HCT116 (cell line): ENCODE measurements around the gene SETD2. TPM values are rescaled to one million over a fixed set of nuclear protein-coding genes. Genes with fewer than 3 reads are reported as not detected.
"Not testable (repeated sequence)": the region's sequence is repeated elsewhere in the genome, so short reads cannot be mapped to it uniquely, and the experiment has no call there.

ENCODE experiments used
- ATAC-seq: fragments of 200-7000 bp; cut with Tn5 transposase; 2 replicates; pipeline ENCODE4 v1.9.1; 2020; ENCODE audit warnings: mild to moderate bottlenecking, moderate library complexity
- BruUV-seq: library from RNA; stranded (reverse); fragments of 400-500 nt; replicated peaks from 2 replicates; lab custom pipeline; 2021; lab: Mats Ljungman, UMichigan
- CTCF ChIA-PET: fragments of 300-600 bp; sonication (Branson Sonifier 250); formaldehyde crosslinking; loops from one replicate; lab custom pipeline; 2021; ENCODE audit warnings: antibody characterized with exemption; lab: Charles Lee
- POLR2A ChIA-PET: fragments of 300-600, 350-600 bp; sonication (Branson Sonifier 250); formaldehyde crosslinking; loops from one replicate; lab custom pipeline; 2021; ENCODE audit warnings: antibody characterized with exemption; lab: Charles Lee
- RAD21 ChIA-PET, 2 experiments: fragments of 300-600 bp; sonication (Branson Sonifier 250); formaldehyde crosslinking; loops; one replicate each; lab custom pipeline; 2023; ENCODE audit warnings: low total read pairs in 2 of 2; ENCODE audit not compliant: uncharacterized antibody in 2 of 2, unreplicated experiment in 2 of 2, low non-redundant PET in 1 of 2; lab: Charles Lee
- DNase-seq: peaks from one replicate; pipeline ENCODE4 v3.0.0-alpha.2; 2010; ENCODE audit warnings: low read depth, low spot score
- H2AFZ ChIP-seq: fragments of 200-600 bp; shearing (Covaris generic), sonication (generic); 2 replicates; pipeline ENCODE4 v1.6.1; 2017; ENCODE audit warnings: low read depth, mixed run types, mixed read lengths, antibody characterized with exemption, low read length; ENCODE audit not compliant: poor library complexity, severe bottlenecking
- H3K27ac ChIP-seq: 2 replicates; pipeline ENCODE4 v1.5.1; 2012; ENCODE audit warnings: low read depth, low read length
- H3K27me3 ChIP-seq: fragments of 200-600 bp; sonication (generic); 2 replicates; pipeline ENCODE4 v1.6.1; 2016; ENCODE audit warnings: mixed run types, low read length, mixed read lengths; ENCODE audit not compliant: insufficient read depth
- H3K36me3 ChIP-seq, 2 experiments: fragments of 200-500 bp in 1 of 2; fragments of 200-600 bp in 1 of 2; sonication (Bioruptor generic) in 1 of 2; sonication (generic) in 1 of 2; 2 replicates each; pipeline versions ENCODE4 v1.5.1 to v1.6.1; 2014 to 2016; ENCODE audit warnings: low read length in 2 of 2, inconsistent platforms in 1 of 2, mixed read lengths in 1 of 2, mixed run types in 1 of 2; ENCODE audit not compliant: insufficient read depth in 2 of 2, control insufficient read depth in 1 of 2
- H3K4me1 ChIP-seq, 2 experiments: fragments of 200-600 bp in 1 of 2; sonication (generic) in 1 of 2; 2 replicates each; pipeline versions ENCODE4 v1.5.1 to v1.6.1; 2012 to 2017; ENCODE audit warnings: low read length in 2 of 2, inconsistent platforms in 1 of 2, mild to moderate bottlenecking in 1 of 2, mixed read lengths in 1 of 2, mixed run types in 1 of 2, moderate library complexity in 1 of 2; ENCODE audit not compliant: insufficient read depth in 2 of 2, control insufficient read depth in 1 of 2
- H3K4me2 ChIP-seq: fragments of 200-600 bp; sonication (generic); 2 replicates; pipeline ENCODE4 v1.6.1; 2017; ENCODE audit warnings: mixed run types, low read length, mixed read lengths
- H3K4me3 ChIP-seq, 2 experiments: fragments of 200-600 bp in 1 of 2; sonication (generic) in 1 of 2; replicated peaks in 1 of 2; 2 replicates each; pipeline ENCODE4 v1.5.1; 2011 to 2016; ENCODE audit warnings: low read length in 2 of 2, control low read depth in 1 of 2, low read depth in 1 of 2, mild to moderate bottlenecking in 1 of 2, mixed read lengths in 1 of 2, mixed run types in 1 of 2
- H3K79me2 ChIP-seq: fragments of 200-600 bp; sonication (generic); 2 replicates; pipeline ENCODE4 v1.6.1; 2017; ENCODE audit warnings: mild to moderate bottlenecking, mixed run types, low read length, moderate library complexity, mixed read lengths; ENCODE audit not compliant: insufficient read depth
- H3K9ac ChIP-seq: fragments of 200-600 bp; sonication (generic); 2 replicates; pipeline ENCODE4 v1.6.1; 2016; ENCODE audit warnings: low read length, mixed read lengths
- H3K9me2 ChIP-seq: fragments of 200-600 bp; sonication (generic), shearing (Covaris generic); 2 replicates; pipeline ENCODE4 v1.6.1; 2017; ENCODE audit warnings: mixed run types, mild to moderate bottlenecking, moderate library complexity; ENCODE audit not compliant: insufficient read depth
- H3K9me3 ChIP-seq, 2 experiments: fragments of 200-500 bp in 1 of 2; fragments of 200-600 bp in 1 of 2; sonication (Bioruptor generic) in 1 of 2; sonication (generic) in 1 of 2; 2 replicates each; pipeline ENCODE4 v1.6.1; 2014 to 2017; ENCODE audit warnings: low read length in 2 of 2, mixed read lengths in 2 of 2, inconsistent platforms in 1 of 2, low read depth in 1 of 2, mild to moderate bottlenecking in 1 of 2, mixed run types in 1 of 2, moderate library complexity in 1 of 2; ENCODE audit not compliant: control insufficient read depth in 1 of 2, insufficient read depth in 1 of 2
- H4K20me1 ChIP-seq: fragments of 200-600 bp; sonication (generic), shearing (Covaris generic); 2 replicates; pipeline ENCODE4 v1.6.1; 2017; ENCODE audit warnings: mixed run types, mild to moderate bottlenecking, moderate library complexity; ENCODE audit not compliant: insufficient read depth
- intact Hi-C: fragments of 100-400 bp; cut with micrococcal nuclease; formaldehyde crosslinking; loops from 2 replicates; pipeline ENCODE4 v1.10.0; 2022
- total RNA-seq: library from RNA; stranded (reverse); gene quantifications from one replicate; pipeline ENCODE4 v1.2.1, GENCODE V29; 2021; ENCODE audit not compliant: unreplicated experiment

Gene SETD2
- total RNA-seq, 1 experiment from 2014 or later = 33.0 TPM

GRCh38 chr3:47142536-47142935 is 21.4 kb downstream of the SETD2 start:
- Histone ChIP-seq H3K4me1 (peaks cover 10 to 17% of the 10 kb centered on the region in 2 experiments; a peak in 3 of 4 replicates), H3K79me2 (peaks cover 88% of the 10 kb centered on the region)
- ATAC-seq, CTCF ChIA-PET, H4K20me1 ChIP-seq, H3K27ac ChIP-seq, H3K27me3 ChIP-seq, DNase-seq, RAD21 ChIA-PET, H2AFZ ChIP-seq, H3K4me3 ChIP-seq, intact Hi-C loops, POLR2A ChIA-PET, H3K9ac ChIP-seq, H3K9me3 ChIP-seq, BruUV-seq, H3K4me2 ChIP-seq, H3K36me3 ChIP-seq, H3K9me2 ChIP-seq: not testable (repeated sequence)

GRCh38 chr3:47140973-47141461 is 22.9 kb downstream of the SETD2 start:
- H2AFZ ChIP-seq, H4K20me1 ChIP-seq, CTCF ChIA-PET, intact Hi-C loops, H3K36me3 ChIP-seq, H3K9me2 ChIP-seq, POLR2A ChIA-PET, H3K4me3 ChIP-seq, H3K27ac ChIP-seq, DNase-seq, H3K9me3 ChIP-seq, H3K27me3 ChIP-seq, BruUV-seq, H3K9ac ChIP-seq: not testable (repeated sequence)
- RAD21 ChIA-PET = interaction anchor here in 1 of 2 experiments (0.7 kb wide), 1 partner anchor 111 kb away, joined by 4 read pairs; no protein-coding TSS in a partner anchor
- ATAC-seq = peak; percentile 38; the same call in 1 of the 2 replicates
- Histone ChIP-seq H3K79me2 (peaks cover 89% of the 10 kb centered on the region), H3K4me1 (peaks cover 10 to 17% of the 10 kb centered on the region in 2 experiments; a peak in 3 of 4 replicates), H3K4me2 (peak overlapping the region; percentile 32)

DNA sequence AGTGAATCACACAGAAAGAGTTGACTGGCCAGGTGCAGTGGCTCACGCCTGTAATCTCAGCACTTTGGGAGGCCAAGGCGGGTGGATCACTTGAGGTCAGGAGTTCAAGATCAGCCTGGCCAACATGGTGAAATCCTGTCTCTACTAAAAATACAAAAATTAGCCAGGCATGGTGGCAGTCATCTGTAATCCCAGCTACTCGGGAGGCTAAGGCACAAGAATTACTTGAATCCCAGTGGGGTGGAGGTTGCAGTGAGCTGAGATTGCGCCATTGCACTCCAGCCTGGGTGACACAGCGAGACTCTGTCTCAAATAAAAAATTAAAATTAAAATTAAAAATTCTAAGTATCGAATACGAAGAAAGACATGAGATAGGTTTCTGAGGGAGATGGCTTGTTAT is 23.4 kb downstream of the SETD2 start:
- H3K27me3 ChIP-seq, H4K20me1 ChIP-seq, CTCF ChIA-PET, H3K4me3 ChIP-seq, H3K27ac ChIP-seq, H3K36me3 ChIP-seq, H3K9me3 ChIP-seq, ATAC-seq, H3K9ac ChIP-seq, DNase-seq, intact Hi-C loops, POLR2A ChIA-PET, H3K9me2 ChIP-seq, BruUV-seq, H2AFZ ChIP-seq: not testable (repeated sequence)
- Histone ChIP-seq H3K79me2 (peaks cover 89% of the 10 kb centered on the region), H3K4me1 (peaks cover 10 to 17% of the 10 kb centered on the region in 2 experiments; a peak in 3 of 4 replicates), H3K4me2 (peak overlapping the region; percentile 32; the same call in 1 of the 2 replicates)
- RAD21 ChIA-PET = interaction anchor here in 1 of 2 experiments (0.7 kb wide), 1 partner anchor 111 kb away, joined by 4 read pairs; no protein-coding TSS in a partner anchor
